GM19455 (cell line): ENCODE measurements around the gene SNX18.

Experiments used
- ATAC-seq: cut with Tn5 transposase; IDR thresholded peaks from one replicate; pipeline ENCODE4 v1.9.1; 2021; ENCODE audit not compliant: unreplicated experiment

The SNX18 gene

DNA sequence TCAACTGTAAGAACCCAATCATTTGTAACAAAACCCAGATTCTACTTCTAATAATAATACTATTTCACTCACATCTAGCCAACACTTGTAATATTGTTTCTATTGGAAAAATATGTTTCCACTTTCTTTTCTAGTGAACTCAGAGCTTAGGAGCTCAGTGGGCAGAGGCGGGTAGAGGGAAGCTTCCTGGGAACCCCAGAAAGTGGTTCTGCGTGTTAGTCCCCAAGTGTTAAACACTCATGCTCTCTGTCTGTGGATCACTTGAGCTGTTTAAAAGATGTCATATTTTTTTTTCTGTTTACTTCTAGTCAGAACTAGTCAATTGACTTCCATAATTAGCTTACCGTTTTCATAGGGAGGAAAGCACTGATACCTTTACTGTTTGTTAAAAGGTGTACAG lies 20.6 kb downstream of the SNX18 start:
- no peak for ATAC-seq

DNA sequence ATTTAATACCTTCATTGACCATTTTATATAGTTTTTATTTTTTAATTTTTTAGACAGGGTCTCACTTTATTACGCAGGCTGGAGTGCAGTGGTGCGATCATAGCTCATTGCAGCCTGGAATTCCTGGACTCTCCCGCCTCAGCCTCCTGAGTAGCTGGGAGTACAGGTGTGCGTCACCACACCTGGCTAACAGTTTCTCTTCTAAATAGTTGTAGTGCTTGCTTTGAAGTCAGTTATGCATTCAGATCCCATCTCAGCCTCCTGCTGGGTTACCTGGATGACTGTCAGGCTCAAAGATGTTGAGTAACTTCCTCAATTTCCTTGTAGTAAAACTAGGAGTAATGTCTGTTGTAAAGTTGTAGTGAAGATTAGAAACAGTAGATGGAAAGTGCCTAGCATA lies 21.4 kb downstream of the SNX18 start:
- no peak for ATAC-seq

DNA sequence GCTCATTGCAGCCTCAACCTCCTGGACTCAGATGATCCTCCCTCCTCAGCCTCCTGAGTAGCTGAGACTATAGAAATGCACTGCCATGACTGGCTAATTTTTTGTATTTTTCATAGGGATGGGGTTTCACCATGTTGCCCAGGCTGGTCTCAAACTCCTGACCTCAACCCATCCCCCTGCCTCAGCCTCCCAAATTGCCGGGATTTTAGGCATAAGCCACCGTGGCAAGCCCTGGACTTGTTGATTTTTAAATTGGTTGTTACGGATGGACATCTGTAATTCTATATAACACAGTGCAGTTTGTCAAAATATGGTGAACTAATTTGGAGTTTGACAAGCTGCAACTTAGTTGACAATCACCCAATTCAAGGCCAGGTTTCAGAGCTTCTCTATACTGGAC lies 22.7 kb downstream of the SNX18 start:
- ATAC-seq = no peak

DNA sequence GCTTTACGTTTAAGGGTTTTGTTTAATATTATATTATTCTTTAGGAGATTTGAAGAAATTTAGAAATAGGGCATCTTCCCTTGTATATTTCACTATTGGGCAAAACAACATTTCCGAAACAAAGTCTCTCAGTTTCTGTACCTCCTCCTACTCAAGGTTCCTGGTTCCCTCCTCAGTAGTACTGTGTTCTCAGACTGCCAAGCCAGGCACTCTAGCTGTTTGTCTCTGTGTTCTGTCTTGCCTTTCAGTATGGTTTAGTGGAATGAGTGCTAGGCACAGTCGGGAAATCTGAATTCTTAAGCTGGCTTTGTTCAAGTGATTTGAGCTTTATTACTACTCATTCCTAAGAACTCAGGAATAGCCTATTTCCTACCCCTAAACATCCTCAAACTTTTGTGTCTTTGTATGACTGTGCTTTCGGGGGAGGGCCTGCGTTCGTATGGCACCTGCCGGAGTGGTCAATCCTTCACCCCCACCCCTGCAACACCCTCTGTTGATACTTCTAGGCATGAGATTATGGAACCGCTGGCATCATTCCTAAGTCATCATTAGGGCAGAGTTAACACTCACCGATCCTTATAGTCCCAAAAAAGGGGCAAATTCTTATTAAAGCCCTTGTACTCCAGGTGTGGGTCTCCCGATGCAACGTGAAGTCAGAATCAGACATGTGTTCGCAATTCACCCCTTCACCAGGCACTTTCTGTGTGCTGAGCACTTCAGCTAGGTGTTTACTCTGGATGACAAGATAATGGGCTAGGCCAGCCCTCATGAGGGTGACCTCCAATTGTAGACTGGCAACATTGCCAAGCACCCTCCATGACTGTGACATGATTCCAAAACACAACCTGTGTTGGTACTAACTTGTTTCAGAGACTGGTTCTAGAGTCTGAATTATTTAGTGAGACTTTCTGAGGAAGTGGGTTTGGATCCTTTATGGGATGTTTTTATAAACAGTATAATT lies 24.5 kb downstream of the SNX18 start:
- no peak for ATAC-seq

DNA sequence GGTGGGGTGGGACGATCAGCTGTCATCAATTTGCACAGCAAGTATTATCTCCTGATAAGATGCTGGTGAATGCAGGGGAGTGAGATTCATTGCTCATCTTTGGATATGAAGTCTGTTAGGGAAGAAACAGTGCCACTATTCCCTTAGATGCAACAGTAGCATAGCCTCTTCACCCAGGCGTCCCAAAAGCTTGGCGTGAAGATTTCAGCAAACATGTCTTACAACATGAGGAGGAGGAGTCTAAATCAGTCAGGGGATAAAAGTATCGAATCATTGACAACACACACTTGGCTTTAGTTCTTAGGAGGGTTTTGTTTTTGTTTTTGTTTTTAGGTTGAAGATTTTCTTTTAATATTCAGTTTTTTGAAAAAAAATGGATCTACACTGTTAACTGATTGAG lies 26.5 kb downstream of the SNX18 start:
- ATAC-seq = no peak

DNA sequence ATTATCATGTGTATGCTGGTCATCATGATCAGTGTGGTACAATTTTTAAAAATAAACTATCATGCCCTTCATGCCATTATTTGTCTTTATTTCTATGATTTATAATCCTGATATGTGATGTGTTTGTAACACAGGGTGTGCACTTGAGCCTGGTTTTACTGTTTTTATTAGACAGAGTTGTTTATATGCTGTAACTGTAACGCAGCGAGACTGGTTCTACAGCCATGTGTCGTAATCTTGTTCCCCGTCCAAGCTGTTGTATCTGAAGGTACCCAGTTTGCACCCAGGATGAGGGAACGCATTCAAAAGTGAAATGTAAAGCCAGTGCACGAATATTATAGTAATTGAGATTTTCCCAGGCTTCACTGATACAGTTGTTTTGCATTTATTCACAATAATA lies 28.2 kb downstream of the SNX18 start:
- no peak for ATAC-seq

DNA sequence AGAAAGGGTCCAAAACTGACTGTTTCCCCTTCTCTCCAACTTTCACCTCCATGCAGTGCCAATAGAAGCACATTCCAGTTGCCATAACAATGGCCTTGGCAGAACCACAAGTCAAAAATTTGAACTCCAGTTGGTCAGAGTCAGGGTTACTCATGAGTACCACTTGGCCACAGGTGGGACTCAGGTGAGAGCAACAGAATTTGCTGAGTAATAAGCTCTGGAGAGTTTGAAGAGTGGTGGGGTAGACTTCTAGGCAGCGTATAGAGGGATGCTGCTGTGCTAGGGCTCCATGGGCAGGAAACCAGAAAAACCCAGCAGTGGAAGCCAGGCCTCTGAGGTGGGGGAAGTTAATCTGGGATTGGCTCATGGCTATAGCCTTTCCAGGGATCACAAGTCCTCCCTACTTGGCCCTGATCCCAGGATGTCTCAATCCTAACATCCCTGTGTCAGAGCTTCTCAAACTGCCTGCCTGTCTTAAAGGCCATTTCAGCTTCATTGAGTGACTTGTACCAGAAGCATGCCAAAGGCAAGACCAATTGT lies 30.2 kb downstream of the SNX18 start:
- no peak for ATAC-seq

DNA sequence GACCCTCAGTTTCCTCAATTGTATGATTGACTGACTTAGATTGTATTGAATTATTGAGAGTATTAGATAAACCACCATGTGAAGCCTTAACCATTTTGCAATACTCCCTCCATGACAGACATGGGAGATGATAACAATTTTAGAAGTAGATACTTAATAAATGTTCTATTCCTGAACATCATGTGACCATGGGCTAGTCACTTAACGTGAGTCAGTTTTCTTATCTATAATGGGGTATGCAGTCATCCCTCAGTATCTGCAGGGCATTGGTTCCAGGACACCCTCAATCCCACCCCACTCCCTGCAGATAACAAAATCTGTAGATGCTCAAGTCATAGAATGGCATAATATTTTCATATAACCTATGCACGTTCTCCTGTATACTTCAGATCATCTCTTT lies 31.0 kb downstream of the SNX18 start:
- ATAC-seq = no peak

DNA sequence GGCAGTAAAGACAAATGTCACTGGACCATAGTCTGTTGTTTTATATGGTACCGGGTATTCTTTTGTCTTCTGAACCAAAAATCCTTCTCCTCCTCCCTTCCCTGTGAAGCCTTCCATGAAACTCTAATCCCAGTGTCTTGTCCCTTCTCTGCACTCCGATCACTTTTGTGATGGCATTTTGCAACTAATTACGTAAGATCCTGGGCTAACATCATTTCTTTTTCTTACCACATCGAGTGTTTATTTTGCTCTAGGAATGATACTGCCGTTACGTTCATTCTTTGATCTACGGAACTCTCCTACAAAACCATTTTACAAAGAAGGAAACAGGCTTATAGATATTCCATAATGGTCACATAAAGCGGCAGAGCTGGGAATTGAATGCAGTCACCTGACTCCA lies 33.7 kb downstream of the SNX18 start:
- ATAC-seq = no peak

DNA sequence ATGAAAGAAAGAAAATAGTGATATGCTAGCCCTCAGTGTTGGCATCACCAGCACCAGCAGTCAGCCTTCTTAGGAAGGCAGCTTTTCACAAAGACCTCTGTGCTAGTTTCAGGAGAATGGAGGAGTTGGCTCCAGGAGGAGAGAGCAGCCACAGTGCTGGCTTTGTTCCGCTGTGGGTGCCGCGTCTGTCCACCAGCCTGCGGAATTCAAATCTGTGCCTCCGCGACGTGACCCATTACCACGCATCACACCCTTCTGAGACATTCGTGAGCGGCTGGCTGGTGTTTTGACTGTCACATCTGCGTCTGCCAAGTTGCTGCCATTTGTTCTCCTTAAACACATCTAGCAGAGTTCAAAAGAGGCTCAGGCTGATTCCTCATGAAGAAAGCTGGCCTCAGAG lies 34.4 kb downstream of the SNX18 start:
- no peak for ATAC-seq

DNA sequence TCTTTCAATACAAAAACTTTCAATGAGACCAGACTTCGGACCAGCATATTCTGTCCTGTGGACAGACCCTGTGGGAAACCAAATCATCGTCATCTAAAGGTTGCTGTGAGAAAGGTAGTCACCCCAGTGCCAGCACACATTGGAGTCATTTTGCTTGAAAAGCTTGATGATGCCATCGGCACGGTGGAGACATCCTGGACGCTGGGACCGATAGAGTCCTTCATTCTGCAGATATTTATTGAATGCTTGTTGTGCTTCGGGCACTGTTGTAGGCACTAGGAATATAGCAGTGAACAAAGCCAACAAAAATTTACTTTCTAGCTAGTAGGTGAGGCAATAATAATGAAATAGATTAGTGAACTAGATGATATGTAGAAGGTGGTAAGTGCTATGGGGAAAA lies 34.9 kb downstream of the SNX18 start:
- no peak for ATAC-seq

DNA sequence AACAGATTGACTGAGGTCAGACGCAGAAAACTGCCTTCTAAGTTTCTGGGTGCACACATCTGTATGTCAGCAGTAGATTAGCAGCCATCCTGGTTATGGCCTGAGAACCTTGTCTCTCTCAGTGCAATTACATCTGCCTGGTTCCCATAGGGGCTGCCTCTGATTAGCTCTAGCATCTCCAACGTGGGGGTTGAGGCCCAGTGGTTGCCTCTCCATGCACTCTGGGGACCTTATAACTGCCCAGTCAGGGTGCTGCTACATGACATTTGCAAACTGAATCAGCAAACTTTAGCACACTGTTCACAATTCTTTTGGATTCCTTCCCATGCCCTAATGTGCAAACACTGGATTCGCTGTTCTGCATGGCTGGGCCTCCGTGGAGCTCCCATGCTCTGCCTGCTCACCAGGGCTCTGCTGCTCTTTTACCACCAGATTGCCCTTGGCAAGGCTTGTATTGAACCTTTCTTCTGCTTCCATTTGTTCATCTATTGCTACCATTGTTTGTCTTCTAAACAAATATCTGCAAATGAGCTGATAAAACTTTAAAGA lies 36.2 kb downstream of the SNX18 start:
- ATAC-seq = no peak

DNA sequence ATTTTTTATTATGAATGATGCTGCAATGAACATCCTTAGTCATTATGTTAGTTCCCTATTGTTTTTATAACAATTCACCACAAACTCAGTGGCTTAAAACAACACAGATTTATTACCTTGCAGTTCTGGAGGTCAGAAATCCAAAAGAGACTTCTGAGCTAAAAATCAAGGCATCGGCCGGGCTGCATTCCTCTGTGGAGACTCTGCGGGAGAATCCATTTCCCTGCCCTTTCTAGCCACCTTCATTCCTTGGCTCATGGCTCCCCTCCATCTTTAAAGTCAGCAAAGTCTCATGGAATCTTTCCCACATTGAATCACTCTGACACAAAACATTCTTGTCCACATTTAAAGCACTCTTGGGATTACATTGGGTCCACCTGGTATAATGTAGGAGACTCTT lies 38.6 kb downstream of the SNX18 start:
- ATAC-seq = no peak

DNA sequence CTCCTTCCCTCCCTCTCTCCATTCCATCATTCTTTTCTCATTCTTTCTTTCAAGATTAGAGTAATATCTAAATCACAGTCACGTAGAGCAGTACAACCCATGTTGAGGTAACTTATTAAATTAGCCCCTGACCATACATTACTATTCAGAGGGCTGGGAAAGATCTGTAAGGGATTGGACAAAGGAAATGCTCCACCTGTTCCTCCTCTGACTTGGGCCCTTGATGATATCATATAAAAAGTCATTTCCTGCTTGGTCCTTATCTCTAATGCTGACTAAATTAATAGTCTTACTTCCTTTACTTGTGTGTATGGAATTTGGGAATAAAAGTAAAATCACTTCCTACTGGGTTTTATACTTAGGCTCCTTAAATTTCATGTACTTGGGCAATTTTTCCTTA lies 40.8 kb downstream of the SNX18 start:
- ATAC-seq = no peak

DNA sequence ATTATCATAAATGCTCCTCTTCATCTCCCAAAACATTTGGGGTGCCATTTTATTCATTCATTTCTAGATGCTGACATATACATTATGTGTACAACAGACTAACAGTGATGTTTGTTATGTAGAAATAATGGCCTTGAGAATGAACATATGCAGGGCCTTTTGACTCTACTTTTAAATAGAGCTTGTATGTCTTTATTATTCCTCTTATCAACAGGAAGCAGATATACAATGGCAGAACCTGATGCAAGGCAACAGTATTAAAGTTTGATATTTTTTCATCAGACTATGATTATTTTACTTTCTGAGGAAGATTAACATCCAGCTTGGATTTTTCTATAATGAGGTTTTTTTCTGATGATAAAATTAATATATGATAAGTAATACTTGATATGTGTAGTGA lies 44.1 kb downstream of the SNX18 start:
- no peak for ATAC-seq

DNA sequence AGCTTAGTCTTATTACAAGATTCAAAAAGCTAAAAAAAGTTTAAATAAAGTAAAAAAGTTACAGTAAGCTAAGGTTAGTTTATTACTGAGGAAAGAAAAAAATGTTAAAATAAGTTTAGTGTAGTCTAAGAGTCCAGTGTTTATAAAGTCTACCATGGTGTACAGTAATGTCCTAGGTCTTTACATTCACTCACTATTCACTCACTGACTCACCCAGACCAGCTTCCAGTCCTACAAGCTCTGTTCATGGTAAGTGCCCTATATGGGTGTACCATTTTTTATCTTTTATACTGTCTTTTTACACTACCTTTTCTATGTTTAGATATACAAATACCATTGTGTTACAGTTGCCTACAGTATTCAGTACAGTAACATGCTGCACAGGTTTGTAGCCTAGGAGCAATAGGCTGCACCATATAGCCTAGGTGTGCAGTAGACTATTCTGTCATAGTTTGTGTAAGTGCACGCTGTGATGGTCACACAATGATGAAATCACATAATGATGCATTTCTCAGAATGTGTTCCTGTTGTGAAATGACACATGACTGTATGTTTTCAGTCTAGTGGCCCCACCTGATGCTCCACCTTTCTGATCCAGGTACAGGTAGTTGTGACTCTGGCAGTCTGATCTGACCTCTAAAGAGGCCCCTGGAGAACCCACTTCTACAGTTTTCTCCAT lies 45.7 kb downstream of the SNX18 start:
- no peak for ATAC-seq

DNA sequence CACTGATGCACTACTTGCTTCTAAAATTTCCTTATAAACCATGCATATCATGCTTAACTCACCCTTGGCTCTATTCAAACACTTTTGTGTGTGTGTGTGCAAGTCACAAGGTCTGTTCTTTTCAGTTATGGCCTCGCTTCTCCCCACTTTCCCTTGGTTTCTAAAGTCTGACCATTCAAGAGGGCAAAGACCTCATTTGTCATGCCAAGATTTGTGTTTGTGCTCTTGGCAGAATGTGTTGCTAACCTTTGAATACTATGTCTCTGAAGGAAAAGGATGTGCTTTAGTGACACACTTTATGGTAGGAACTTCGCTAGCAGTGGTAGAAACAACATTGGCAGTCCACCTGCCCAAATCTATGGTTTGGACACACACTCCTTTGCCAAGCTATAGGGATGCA lies 50.4 kb downstream of the SNX18 start:
- ATAC-seq = no peak

DNA sequence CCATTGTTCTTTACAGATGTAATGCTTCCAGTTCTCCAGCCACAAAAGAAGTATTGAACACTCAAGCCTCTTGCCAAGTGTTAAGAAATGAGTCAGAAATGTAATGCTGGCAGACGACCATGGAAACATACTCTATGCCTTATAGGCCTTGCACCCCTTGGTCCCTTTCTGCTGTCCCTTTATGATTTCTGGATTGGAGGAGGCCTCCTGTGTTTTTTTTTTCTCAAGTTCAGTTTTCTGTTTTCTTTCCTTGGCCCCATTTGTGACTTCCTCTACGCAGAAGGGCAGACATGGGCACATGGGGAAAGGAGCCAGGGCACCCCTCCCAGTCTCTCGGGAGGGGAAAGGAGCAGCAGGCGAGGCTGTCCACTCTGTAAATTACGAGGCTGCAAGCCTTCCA lies 53.4 kb downstream of the SNX18 start:
- no peak for ATAC-seq

DNA sequence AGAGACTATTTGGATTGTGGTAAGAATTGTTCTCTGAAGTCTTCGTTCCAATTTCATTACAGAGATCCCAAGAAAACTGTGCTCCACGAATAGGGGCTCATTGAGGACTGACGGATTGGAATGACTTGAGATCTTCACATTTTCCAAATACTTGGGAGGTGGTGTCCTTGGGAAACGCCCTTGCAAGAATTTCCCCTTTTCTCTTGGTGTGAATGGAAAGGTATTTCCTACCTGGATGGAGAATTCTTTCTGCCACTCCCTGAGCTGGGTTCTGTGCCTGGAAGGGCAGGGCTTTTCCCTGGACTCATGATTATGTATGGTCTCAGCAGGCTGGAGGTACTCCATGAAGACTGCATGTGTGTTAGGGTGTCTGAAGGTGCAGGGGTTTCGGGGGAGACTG lies 53.9 kb downstream of the SNX18 start:
- no peak for ATAC-seq

DNA sequence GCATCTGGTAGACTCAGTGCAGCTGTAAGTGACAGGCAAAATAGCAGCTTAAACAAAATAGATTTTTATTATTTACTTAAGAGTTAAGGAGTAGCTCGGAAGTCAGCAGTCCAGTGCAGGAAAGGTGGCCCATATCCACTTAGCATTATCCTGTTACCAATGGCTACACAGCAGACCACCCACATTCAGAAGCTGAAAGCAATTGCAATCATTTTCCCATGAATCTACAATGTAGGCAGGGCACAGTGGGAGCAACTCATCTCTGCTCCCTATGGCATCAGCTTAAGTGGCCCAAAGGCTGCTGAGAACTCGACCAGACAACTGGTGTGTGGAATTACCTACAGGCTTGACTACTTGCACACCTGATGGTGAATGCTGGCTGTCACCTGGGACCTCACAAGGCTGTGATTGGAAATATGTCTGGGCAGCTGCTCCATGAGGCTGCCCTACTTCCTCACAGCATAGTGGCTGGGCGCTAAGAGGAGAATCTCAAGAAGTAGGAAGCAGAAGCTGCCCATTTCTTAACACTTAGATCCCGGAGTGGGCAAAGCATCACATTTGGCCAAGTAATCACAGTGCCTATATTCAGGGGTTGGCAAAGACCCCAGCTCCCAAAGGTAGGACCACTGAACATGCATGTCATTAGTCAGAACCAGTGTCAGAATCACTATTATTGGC lies 56.4 kb downstream of the SNX18 start:
- no peak for ATAC-seq

DNA sequence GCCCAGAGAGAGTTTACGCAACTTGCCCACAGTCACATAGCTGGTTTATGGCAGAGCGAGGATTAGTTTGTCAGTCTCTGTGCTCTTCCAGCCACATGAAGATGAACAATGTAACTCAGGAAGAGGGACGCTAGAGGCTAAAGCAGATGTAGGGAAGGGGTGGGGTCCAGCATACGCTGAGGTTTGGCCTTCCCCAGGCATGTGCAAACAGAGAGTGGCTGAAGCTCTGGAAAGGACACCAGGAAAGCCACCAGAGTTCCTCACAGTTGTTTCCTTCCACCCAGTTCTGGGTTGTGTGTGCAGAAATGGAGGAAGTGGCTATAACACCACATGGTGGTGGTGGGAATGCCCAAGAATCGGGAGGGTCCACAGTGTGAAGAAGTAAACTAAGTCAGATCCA lies 60.0 kb downstream of the SNX18 start:
- no peak for ATAC-seq
